PFSK-1 (cell line): ENCODE results near the gene UXS1.

Experiments used
- FOXP2 ChIP-seq: optimal IDR thresholded peaks from 2 replicates; pipeline ENCODE3; 2011; ENCODE audit warnings: borderline replicate concordance, control low read depth, inconsistent platforms; ENCODE audit not compliant: insufficient read depth; ENCODE audit errors: extremely low read length, extremely low read depth
- POLR2AphosphoS5 ChIP-seq: IDR thresholded peaks from 2 replicates; pipeline ENCODE4 v1.6.1; 2012; ENCODE audit warnings: low read depth, mild to moderate bottlenecking, control low read depth, low read length, moderate library complexity
- REST ChIP-seq, 2 experiments: IDR thresholded peaks; 2 replicates each; pipeline versions ENCODE4 v1.6.1 to v1.8.0; 2011 to 2012; ENCODE audit warnings: low read depth in 2 of 2, low read length in 2 of 2, control low read depth in 1 of 2, inconsistent platforms in 1 of 2, mild to moderate bottlenecking in 1 of 2, moderate library complexity in 1 of 2; ENCODE audit not compliant: insufficient read depth in 1 of 2
- SIN3A ChIP-seq: IDR thresholded peaks from 2 replicates; pipeline ENCODE4 v1.6.1; 2012; ENCODE audit warnings: mild to moderate bottlenecking, low read length, moderate library complexity, borderline replicate concordance; ENCODE audit not compliant: insufficient read depth
- TAF1 ChIP-seq: IDR thresholded peaks from 2 replicates; pipeline ENCODE4 v1.6.1; 2012; ENCODE audit warnings: low read length, control low read depth, borderline replicate concordance; ENCODE audit not compliant: insufficient read depth

GRCh38 chr2:106062627-106063026 lies 131.5 kb downstream of the UXS1 start:
- TF ChIP-seq FOXP2 (no peak), TAF1 (no peak), SIN3A (no peak), POLR2AphosphoS5 (no peak), REST (IDR thresholded peaks at IDR 0.05; ENCODE audit: insufficient read depth in 1 of 2, low read depth in 2 of 2, low read length in 2 of 2) (no peak)
